ENCODE measurements around the gene BCCIP. TPM values are rescaled to one million over a fixed set of nuclear protein-coding genes. Genes with fewer than 3 reads are reported as not detected.

The BCCIP gene
- 159 TPM for total RNA-seq (2021; ENCODE audit: unreplicated experiment)
- polyA plus RNA-seq (2012): 58.1 and 72.5 TPM in 2 replicates
- Bru-seq, nascent RNA: percentile 95 among the genes with signal in this experiment
- percentile 94 among the genes with signal in this experiment for BruChase-seq, experiment 1, labeled RNA remaining after a 6-hour chase
- percentile 88 among the genes with signal in this experiment for BruChase-seq, experiment 2, labeled RNA remaining after a 2-hour chase
- long read RNA-seq, transcript BCCIP-203 (8 exons, 1,433 nt): minor isoform, 67 of 309 reads
- long read RNA-seq, transcript BCCIP-201 (7 exons, 1,236 nt): major isoform, 145 of 309 reads
- long read RNA-seq, transcript BCCIP-202 (7 exons, 2,337 nt): minor isoform, 26 of 309 reads
- long read RNA-seq, partial matches to known transcripts: 40 of 309 reads
- long read RNA-seq, other reads (novel, unspliced or antisense): 30 of 309 reads

DNA sequence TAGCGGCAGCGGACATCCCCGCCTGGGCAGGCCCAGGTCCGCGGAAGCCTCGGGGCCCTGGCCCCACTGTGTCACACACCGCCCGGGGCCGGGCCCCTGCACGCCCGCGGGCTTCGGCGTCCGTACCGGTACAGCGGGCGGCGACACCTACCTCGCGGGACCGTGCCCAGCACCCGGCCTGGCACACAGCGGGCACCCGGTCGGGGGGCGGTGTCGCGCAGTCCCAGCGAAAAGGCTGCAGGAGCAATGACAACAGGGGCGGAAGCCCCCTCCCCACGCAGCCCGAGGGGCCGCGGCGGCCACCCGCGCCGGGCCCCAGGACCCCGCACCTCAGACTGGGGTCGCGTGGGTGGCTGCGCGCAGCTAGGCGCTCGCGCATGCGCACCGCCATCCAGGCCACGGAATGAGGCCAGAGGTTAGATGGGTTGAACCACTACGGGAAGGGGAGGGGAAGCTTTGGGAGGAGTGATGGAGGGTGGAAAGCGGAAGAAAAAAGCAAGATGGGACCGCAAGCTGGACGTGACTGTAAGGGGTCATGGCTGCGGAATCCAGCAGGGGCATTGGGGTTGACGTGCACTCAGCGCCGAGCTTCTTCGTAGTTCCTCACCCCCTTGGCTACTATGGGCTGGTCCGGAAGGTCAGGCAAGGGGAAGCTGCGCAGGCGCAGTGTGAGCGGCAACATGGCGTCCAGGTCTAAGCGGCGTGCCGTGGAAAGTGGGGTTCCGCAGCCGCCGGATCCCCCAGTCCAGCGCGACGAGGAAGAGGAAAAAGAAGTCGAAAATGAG is at the start of gene BCCIP, which contains the start of gene UROS:
Gene BCCIP (plus strand): TSS at position 669 of the 785 bp plus-strand sequence. CDS start 12 bp downstream, at position 681.
Gene UROS (minus strand): TSS at position 381 of the 785 bp plus-strand sequence. CDS start 6,759 bp downstream, outside the sequence.
- peaks cover 69% of the 10 kb centered on the region for H3K79me2 ChIP-seq (ENCODE audit: insufficient read depth, low read length)
- DNase-seq (ENCODE audit: low read depth, low spot score) (peak; percentile 88), ATAC-seq (peak; percentile 84)
- H3K4me2 ChIP-seq (ENCODE audit: low read length): peak within 1 kb of the TSS; percentile 90
- peak within 1 kb of the TSS; percentile 72 for H3K27ac ChIP-seq (ENCODE audit: low read depth, low read length)
- H3K9ac ChIP-seq (ENCODE audit: low read length): peak within 1 kb of the TSS; percentile 86
- H2AFZ ChIP-seq (ENCODE audit: low read depth, low read length, poor library complexity, severe bottlenecking): peak within 1 kb of the TSS; percentile 74
- no peaks in the 10 kb centered on the region for H3K27me3 ChIP-seq (ENCODE audit: insufficient read depth, low read length)
- no TSS peak for BruUV-seq (replicated peaks)
- H3K36me3 ChIP-seq (ENCODE audit: control insufficient read depth in 1 of 2, insufficient read depth in 2 of 2, low read length in 2 of 2): peaks cover 15 to 26% of the 10 kb centered on the region in 2 experiments
- H3K4me1 ChIP-seq (ENCODE audit: control insufficient read depth in 1 of 2, insufficient read depth in 2 of 2, low read length in 2 of 2): peaks cover 13 to 20% of the 10 kb centered on the region in 2 experiments
- no peaks in the 10 kb centered on the region for H3K9me2 ChIP-seq (ENCODE audit: insufficient read depth)
- POLR2A ChIA-PET: interaction anchor here (0.8 to 1.0 kb wide), 6 partner anchors 8 to 241 kb away, joined by 3 to 4 read pairs (median 3); no protein-coding TSS in a partner anchor
- CTCF ChIA-PET: interaction anchor here (0.8 to 1.7 kb wide), 2 partner anchors 9 to 831 kb away, joined by 3 to 5 read pairs; no protein-coding TSS in a partner anchor
- RAD21 ChIA-PET (ENCODE audit: low non-redundant PET in 1 of 2, low total read pairs in 2 of 2, uncharacterized antibody in 2 of 2, unreplicated experiment in 2 of 2): no interaction called here
- intact Hi-C loops (cut with micrococcal nuclease): loop anchor here (2.0 kb wide), 1 partner anchor 300 kb away; no protein-coding TSS in a partner anchor
- no peaks in the 10 kb centered on the region for H3K9me3 ChIP-seq (ENCODE audit: control insufficient read depth in 1 of 2, insufficient read depth in 1 of 2, low read depth in 1 of 2, low read length in 2 of 2)
- peaks cover 11% of the 10 kb centered on the region; the same call in 1 of the 2 replicates for H4K20me1 ChIP-seq (ENCODE audit: insufficient read depth)
- H3K4me3 ChIP-seq (replicated peaks in 1 of 2; ENCODE audit: low read depth in 1 of 2, low read length in 2 of 2): peak within 1 kb of the TSS; percentile 82
- TF ChIP-seq, protein P1, sequence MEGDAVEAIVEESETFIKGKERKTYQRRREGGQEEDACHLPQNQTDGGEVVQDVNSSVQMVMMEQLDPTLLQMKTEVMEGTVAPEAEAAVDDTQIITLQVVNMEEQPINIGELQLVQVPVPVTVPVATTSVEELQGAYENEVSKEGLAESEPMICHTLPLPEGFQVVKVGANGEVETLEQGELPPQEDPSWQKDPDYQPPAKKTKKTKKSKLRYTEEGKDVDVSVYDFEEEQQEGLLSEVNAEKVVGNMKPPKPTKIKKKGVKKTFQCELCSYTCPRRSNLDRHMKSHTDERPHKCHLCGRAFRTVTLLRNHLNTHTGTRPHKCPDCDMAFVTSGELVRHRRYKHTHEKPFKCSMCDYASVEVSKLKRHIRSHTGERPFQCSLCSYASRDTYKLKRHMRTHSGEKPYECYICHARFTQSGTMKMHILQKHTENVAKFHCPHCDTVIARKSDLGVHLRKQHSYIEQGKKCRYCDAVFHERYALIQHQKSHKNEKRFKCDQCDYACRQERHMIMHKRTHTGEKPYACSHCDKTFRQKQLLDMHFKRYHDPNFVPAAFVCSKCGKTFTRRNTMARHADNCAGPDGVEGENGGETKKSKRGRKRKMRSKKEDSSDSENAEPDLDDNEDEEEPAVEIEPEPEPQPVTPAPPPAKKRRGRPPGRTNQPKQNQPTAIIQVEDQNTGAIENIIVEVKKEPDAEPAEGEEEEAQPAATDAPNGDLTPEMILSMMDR (IDR thresholded peaks at IDR 0.05 in 2 of 3, conservative IDR thresholded peaks at IDR 0.05 in 1 of 3; ENCODE audit: borderline replicate concordance in 1 of 3, insufficient read depth in 1 of 3, low read depth in 2 of 3, low read length in 2 of 3): no peak
- peak; percentile 93 for TF ChIP-seq SP1 (IDR thresholded peaks at IDR 0.05; ENCODE audit: low read depth)
- TF ChIP-seq, protein P2, sequence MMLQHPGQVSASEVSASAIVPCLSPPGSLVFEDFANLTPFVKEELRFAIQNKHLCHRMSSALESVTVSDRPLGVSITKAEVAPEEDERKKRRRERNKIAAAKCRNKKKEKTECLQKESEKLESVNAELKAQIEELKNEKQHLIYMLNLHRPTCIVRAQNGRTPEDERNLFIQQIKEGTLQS (IDR thresholded peaks at IDR 0.05): no peak
- TF ChIP-seq, protein P3, sequence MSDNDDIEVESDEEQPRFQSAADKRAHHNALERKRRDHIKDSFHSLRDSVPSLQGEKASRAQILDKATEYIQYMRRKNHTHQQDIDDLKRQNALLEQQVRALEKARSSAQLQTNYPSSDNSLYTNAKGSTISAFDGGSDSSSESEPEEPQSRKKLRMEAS (IDR thresholded peaks at IDR 0.05): peak; percentile 91
- peak; percentile 99 for TF ChIP-seq EGR1 (IDR thresholded peaks at IDR 0.05; ENCODE audit: low read depth)
- peak; percentile 94 for TF ChIP-seq ZFX (IDR thresholded peaks at IDR 0.05)
- no peak for TF ChIP-seq ELF1 (IDR thresholded peaks at IDR 0.05; ENCODE audit: borderline replicate concordance, low read depth)
- no peak for TF ChIP-seq CBX3 (IDR thresholded peaks at IDR 0.05; ENCODE audit: low read depth)
- TF ChIP-seq, protein P4, sequence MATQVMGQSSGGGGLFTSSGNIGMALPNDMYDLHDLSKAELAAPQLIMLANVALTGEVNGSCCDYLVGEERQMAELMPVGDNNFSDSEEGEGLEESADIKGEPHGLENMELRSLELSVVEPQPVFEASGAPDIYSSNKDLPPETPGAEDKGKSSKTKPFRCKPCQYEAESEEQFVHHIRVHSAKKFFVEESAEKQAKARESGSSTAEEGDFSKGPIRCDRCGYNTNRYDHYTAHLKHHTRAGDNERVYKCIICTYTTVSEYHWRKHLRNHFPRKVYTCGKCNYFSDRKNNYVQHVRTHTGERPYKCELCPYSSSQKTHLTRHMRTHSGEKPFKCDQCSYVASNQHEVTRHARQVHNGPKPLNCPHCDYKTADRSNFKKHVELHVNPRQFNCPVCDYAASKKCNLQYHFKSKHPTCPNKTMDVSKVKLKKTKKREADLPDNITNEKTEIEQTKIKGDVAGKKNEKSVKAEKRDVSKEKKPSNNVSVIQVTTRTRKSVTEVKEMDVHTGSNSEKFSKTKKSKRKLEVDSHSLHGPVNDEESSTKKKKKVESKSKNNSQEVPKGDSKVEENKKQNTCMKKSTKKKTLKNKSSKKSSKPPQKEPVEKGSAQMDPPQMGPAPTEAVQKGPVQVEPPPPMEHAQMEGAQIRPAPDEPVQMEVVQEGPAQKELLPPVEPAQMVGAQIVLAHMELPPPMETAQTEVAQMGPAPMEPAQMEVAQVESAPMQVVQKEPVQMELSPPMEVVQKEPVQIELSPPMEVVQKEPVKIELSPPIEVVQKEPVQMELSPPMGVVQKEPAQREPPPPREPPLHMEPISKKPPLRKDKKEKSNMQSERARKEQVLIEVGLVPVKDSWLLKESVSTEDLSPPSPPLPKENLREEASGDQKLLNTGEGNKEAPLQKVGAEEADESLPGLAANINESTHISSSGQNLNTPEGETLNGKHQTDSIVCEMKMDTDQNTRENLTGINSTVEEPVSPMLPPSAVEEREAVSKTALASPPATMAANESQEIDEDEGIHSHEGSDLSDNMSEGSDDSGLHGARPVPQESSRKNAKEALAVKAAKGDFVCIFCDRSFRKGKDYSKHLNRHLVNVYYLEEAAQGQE (IDR thresholded peaks at IDR 0.05; ENCODE audit: low read depth): no peak
- TF ChIP-seq, protein P5, sequence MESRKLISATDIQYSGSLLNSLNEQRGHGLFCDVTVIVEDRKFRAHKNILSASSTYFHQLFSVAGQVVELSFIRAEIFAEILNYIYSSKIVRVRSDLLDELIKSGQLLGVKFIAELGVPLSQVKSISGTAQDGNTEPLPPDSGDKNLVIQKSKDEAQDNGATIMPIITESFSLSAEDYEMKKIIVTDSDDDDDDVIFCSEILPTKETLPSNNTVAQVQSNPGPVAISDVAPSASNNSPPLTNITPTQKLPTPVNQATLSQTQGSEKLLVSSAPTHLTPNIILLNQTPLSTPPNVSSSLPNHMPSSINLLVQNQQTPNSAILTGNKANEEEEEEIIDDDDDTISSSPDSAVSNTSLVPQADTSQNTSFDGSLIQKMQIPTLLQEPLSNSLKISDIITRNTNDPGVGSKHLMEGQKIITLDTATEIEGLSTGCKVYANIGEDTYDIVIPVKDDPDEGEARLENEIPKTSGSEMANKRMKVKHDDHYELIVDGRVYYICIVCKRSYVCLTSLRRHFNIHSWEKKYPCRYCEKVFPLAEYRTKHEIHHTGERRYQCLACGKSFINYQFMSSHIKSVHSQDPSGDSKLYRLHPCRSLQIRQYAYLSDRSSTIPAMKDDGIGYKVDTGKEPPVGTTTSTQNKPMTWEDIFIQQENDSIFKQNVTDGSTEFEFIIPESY (IDR thresholded peaks at IDR 0.05; ENCODE audit: extremely low read depth, insufficient replicate concordance, low read length): no peak
- no peak for TF ChIP-seq CEBPB (IDR thresholded peaks at IDR 0.05; ENCODE audit: low read depth)
- TF ChIP-seq EZH2phosphoT487 (IDR thresholded peaks at IDR 0.05; ENCODE audit: borderline replicate concordance): no peak
- no peak for TF ChIP-seq SRF (IDR thresholded peaks at IDR 0.05; ENCODE audit: low read depth)
- peak; percentile 84 for TF ChIP-seq POLR2AphosphoS5 (IDR thresholded peaks at IDR 0.05; ENCODE audit: low read depth, low read length)
- no peak for TF ChIP-seq RAD21 (IDR thresholded peaks at IDR 0.05; ENCODE audit: low read depth)
- TF ChIP-seq SIN3A (IDR thresholded peaks at IDR 0.05; ENCODE audit: low read depth): no peak
- peak; percentile 94 for TF ChIP-seq POLR2A (IDR thresholded peaks at IDR 0.05; ENCODE audit: borderline replicate concordance, extremely low read depth, insufficient read depth, insufficient read length)

Data from HCT116 (cell line).